Hematopoietic multipotent progenitor cell treated with erythropoietin and hydrocortisone succinate and interleukin-3 and kit ligand, for 8 days (in vitro differentiated cells): ENCODE data around the gene NDE1.
"Not testable (repeated sequence)": the region's sequence is repeated elsewhere in the genome, so short reads cannot be mapped to it uniquely, and the experiment has no call there.

Source experiments
- DNase-seq: peaks from one replicate; pipeline ENCODE4 v3.0.0-alpha.2; 2015

The NDE1 gene

DNA sequence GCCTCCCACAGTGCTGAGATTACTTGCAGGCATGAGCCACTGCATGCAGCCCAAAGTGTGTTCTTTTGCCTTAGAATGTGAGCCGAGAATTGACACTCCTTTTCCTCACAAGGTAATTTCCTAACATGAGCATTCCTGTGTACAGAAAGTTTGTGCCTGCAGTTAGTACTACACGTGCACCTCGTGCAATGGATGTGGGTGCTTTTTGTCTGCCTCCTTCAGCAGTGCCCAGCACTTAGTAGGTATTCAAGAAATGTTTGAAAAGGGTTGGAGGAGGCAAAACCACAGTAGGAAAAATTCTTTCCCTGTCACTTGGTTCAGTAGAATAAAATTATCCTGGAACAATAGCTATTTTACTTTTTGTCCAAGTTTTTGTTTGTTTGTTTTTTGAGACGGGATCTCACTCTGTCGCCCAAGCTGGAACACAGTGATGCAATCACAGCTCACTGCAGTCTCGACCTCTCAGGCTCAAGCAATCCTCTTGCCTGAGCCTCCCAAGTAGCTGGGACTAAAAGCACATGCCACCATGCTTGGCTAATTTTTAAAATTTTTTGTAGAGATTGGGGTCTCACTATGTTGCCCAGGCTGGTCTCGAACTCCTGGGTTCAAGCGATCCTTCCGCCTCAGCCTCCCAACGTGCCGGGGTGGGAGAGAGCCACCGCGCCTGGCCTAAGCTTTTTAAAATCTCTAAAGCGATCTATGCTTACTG is 2.4 kb downstream of the NDE1 start:
- DNase-seq: no peak

DNA sequence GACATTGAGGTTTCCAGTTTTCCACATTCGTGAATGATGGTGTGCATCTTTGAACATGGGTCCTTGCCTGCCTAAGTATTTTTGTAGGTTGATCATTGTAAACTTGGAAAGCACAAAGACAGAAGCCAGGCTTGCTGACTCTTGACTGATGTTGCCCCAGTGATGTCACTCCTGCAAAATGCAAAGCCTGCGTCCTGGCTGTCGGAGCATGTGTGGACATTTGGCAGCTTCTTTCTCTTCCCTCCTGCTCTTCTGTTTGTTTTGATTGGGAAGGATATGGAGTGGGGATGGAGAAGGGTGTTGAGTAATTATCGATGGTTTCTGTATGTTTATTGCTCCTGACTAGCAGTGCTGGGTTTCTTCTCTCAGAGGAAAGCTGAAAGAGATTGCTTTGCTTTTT is 3.2 kb downstream of the NDE1 start:
- no peak for DNase-seq

DNA sequence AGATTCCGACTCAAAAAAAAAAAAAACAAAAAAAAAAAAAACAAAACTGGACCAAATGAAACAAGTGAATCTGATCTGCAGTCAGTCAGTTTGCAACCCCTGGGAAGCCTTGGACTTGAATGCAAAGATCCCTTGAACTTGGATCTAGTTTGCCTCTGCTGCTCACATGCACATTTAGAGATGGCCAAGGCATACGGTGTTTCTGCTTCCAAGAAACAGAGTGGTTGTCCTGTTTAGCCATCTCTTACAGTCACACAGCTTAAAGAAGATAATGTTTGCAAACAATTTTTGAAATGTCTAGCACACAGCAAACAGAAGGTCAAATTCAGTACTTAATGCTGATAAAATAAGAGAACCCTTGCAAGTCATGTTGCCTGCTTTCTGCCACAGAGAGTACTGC is 4.5 kb downstream of the NDE1 start:
- no peak for DNase-seq

DNA sequence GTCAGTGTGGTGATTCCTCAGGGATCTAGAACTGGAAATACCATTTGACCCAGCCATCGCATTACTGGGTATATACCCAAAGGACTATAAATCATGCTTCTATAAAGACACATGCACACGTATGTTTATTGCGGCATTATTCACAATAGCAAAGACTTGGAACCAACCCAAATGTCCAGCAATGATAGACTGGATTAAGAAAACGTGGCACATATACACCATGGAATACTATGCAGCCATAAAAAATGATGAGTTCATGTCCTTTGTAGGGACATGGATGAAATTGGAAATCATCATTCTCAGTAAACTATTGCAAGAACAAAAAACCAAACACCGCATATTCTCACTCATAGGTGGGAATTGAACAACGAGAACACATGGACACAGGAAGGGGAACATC is 5.5 kb downstream of the NDE1 start:
- DNase-seq: not testable (repeated sequence)

DNA sequence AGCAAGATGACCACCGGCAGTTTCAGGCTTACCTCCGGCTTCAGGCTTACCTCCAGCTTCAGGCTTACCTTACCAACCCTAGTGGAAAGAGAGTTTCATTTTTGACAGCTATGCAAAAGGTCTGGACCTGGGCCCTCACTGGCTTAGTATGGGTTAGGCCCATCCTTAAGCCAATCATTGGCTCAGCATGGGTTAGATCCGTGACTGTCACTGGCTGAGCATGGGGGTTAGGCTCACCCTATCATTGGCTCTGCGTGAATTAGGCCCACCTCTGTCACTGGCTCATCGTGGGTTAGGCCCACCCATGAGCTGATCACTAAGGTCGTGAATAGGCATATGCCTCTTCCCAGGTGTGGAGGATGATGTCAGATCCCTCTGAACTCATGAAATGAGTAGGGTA is 8.1 kb downstream of the NDE1 start:
- DNase-seq: no peak

DNA sequence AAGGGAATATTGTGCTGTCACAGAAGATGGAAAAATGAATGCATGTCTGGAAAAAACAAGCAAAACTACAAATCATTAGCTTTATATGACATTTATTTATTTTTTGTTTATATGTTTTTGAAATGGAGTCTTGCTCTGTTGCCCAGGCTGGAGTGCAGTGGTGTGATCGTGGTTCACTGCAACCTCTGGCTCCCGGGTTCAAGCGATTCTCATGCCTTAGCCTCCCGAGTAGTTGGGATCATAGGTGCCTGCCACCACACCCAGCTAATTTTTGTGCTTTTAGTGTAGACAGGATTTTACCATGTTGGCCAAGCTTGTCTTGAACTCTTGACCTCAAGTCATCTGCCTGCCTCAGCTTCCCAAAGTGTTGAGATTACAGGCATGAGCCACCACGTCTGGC is 8.5 kb downstream of the NDE1 start:
- DNase-seq: no peak

DNA sequence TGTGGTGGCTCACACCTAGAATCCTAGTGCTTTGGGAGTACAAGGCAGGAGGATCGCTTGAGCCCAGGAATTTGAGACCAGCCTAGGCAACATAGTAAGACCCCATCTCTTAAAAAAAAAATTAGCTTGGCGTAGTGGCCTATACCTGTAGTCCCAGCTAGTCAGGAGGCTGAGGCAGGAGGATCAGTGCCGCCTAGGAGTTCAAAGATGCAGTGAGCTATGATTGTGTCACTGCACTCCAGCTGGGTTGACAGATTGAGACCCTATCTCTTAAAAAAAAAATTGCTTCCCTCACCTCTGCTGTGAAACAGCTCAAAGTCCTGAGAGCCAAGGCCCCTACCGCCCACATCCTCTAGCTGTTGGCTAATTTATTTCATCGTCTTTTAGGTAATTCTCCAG is 10.2 kb downstream of the NDE1 start:
- DNase-seq: no peak

DNA sequence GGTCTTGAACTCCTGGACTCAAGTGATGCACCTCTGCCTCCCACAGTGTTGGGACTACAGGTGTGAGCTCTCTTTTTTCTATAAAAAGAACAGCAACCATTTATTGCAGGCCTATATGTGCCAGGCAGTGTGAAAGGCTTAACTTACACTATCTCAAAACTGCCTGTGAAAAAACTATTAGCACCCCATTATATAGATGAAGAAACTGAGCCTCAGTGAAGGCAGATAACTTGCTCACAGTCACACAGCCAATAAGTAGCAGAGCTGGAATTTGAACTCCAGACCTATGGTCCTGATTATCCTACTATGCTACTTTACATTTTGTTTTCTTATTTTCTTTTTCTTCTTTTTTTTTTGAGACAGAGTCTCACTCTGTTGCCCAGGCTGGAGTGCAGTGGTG is 15.1 kb downstream of the NDE1 start:
- no peak for DNase-seq

DNA sequence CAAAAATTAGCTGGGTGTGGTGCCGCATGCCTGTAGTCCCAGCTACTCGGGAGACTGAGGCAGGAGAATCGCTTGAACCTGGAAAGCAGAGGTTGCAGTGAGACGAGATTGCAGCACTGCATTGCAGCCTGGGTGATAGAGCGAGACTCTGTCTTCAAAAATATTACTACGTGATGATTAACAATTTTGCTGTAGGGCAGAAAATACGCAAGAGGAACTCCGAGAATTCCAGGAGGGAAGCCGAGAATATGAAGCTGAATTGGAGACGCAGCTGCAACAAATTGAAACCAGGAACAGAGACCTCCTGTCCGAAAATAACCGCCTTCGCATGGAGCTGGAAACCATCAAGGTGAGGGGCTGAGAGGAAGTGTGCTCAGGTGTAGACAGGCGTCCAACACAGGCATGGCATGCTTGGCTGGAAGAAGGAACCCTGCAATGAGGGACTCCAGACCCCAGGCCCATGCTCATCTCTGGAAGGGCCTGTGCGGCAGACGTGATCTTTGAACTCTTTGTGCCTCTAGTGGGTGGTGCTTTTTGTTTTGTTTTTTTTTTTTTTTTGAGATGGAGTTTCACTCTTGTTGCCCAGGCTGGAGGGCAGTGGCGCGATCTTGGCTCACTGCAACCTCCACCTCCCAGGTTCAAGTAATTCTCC is 17.2 kb downstream of the NDE1 start:
- no peak for DNase-seq

DNA sequence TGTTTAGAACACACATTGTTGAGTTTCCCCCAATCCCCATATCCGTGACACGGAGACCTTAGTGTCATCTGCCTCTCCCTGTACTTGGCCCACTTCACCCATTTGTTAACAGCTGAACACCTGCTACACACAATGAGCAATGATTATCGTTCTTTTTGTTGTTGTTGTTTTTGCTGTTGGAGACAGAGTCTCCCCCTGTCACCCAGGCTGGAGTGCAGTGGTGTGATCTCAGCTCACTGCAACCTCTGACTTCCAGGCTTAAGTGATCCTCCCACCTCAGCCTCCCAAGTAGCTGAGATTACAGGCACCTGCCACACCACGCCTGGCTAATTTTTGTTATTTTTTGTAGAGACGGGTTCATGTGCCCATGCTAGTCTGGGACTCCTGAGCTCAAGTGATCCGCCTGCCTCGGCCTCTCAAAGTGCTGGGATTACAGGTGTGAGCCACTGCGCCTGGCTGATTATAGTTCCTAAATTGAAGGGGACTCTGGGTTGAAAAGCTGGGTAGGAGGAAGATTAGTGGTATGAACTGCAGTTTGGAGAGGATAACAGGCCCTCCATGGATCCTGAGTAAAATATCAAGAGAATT is 21.6 kb downstream of the NDE1 start:
- DNase-seq: no peak

DNA sequence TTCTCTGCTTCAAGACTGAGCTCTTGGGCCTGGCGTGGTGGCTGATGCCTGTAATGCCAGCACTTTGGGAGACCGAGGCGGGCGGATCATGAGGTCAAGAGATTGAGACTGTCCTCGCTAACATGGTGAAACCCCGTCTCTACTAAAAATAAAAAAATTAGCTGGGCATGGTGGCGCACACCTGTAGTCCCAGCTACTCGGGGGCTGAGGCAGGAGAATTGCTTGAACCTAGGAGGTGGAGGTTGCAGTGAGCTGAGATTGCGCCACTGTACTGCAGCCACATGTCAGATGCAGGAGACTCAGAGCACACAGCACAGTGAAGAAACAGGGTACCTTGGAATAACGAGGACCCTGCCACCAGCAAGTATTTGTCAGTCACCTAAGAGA is 22.1 kb downstream of the NDE1 start:
- not testable (repeated sequence) for DNase-seq

DNA sequence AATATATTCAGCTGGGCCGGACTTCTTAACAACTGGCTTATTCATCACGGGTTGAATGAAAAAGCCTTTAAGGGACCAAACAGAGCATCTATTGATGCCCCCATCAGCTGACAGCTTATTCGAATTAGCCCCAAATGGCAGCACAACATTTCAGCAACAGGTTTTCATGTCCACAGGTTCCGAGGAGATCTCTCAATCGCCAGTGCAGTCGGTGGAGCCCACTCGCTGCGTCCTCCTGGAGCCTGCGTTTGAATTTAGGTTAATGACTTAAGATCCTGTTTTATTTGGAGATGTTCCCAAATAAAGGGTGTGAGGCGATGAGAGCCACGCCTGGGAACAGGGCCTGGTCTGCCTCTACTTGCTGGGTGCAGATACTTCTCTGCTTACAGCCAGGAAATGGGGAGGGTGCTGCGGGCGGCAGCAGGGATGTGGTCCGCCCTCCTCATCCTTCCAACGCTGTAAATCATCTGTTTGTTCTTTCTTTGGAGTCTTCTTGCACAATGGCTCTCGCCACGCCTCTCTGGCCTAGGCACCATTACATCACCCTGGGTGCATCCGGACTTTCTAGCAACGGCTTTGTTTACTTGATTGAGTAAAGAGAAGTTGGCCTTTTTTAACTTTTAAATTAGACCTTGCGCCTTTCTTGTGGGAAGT is 22.6 kb downstream of the NDE1 start:
- DNase-seq: peak; percentile 51

DNA sequence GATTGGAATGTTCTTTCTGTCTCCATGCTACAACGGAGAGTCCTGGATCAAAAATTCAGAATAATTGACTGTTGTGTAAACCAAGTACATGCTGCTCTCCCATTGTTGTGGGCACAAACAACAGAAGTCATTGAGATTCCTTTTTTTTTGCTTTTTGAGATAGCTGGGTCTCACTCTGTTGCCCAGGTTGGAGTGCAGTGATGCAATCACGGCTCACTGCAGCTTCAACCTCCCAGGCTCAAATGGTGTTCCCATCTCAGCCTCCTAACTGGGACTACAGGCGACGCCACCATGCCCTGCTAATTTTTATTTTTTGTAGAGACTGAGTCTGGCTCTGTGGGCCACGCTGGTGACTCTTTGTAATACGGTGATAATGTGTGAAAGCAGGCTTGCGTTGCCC is 24.5 kb downstream of the NDE1 start:
- no peak for DNase-seq

DNA sequence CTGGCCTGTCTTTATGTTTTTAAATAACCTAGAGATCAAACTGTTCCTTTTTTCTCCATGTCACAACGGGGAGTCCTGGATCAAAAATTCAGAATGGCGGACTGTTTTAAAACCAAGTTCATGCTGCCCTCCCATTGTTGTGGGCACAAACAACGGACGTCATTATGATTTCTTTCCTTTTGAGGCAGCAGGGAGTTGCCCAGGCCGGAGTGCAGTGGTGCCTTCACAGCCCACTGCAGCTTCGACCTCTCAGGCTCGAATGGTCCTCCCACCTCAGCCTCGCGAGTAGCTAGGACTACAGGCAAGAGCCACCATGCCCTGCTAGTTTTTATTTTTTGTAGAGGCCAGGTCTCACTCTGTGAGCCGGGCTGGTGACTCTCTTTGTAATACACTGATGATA is 26.5 kb downstream of the NDE1 start:
- no peak for DNase-seq

DNA sequence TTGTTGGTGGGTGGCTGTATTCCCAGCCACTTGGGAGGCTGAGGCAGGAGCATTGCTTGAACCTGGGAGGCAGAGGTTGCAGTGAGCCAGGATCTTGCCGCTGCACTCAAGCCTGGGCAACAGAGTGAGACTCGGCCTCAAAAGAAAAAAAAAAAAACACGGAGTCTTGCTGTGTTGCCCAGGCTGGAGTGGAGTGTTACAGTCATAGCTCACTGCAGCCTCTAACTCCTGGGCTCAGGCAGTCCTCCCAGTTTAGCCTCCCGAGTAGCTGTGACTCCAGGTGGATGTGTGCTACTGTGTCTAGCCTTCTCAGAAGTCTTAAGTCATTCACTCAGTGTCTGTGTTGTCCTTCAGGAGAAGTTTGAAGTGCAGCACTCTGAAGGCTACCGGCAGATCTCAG is 27.4 kb downstream of the NDE1 start:
- DNase-seq: no peak

DNA sequence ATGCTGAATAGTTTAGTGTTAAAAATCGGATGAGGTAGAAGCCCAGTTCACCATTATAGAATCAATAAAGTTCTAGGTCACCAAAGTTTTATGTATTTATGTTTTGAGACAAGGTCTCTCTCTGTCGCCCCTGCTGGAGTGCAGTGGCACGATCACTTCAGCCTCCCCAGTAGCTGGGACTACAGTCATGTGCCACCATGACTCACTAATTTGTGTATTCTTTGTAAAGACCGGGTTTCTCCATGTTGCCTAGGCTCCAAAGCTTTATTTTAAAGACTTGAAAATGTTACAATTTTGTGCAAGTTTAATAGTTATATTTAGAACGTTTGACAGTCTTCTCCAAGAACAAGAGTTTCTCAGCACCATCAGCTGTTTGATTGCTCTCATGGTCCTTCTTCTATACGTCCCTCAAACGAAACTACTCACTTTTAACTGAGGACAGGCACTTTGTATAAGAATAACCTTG is 32.1 kb downstream of the NDE1 start:
- DNase-seq: peak; percentile 80

DNA sequence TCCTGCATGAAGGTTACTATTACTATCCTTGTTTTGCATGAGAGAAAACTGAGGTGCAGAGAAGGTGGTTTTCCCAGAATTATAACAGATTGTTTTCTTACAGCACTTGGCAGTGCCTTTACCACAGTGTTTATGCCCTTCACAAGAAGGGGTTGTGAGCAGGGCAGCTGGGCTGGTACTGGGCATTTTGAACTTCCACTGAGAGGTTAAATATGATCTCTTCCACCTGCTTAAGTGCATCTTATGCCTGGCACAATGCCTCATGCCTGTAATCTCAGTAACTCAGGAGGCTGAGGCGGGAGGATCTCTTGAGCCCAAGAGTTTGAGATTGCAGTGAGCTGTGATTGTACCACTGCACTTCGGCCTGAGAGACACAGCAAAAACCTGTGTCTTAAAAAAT is 36.2 kb downstream of the NDE1 start:
- DNase-seq: no peak

DNA sequence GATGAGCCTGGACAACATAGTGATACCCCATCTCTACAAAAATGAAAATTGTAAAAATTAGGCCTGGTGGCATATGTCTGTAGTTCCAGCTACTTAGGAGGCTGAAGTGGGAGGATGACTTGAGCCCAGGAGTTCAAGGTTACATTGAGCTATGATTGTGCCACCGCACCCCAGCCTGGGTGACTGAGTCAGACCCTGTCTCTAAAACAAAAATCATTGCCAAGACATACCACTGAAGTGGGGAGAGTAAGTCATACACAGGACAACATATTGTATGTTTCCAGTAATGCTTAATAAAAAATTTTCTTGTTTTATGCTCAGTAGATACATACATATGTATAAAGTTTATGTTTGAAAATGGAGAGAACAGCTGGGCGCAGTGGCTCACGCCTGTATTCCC is 39.2 kb downstream of the NDE1 start:
- no peak for DNase-seq

DNA sequence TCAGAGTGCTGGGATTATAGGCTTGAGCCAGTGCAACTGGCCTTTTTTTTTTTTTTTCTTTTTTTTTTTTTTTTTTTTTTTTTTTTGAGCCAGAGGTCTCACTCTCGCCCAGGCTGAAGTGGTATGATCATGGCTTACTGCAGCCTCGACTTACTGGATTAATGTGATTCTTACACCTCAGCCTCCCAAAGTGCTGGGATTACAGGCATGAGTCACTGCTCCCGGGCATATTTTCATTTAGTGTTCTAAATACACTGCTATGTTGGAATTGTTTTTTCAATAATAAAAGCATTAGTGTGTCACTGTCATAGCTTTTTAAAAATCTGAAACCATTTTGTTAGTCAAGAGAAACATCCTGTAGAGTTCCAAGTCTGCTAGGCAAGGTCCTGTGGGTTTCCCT is 40.3 kb downstream of the NDE1 start:
- no peak for DNase-seq

DNA sequence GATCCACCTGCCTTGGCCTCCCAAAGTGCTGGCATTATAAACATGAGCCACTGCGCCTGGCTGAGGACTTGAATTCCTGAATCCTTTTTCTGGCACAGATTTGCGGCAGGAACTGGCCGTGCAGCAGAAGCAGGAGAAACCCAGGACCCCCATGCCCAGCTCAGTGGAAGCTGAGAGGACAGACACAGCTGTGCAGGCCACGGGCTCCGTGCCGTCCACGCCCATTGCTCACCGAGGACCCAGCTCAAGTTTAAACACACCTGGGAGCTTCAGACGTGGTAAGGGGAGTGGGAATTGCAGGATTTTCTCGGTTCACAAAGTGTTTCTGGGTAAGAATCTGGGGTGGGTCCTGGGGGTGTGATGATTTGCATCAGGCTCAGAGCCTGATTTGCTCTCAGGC is 41.0 kb downstream of the NDE1 start:
- no peak for DNase-seq

DNA sequence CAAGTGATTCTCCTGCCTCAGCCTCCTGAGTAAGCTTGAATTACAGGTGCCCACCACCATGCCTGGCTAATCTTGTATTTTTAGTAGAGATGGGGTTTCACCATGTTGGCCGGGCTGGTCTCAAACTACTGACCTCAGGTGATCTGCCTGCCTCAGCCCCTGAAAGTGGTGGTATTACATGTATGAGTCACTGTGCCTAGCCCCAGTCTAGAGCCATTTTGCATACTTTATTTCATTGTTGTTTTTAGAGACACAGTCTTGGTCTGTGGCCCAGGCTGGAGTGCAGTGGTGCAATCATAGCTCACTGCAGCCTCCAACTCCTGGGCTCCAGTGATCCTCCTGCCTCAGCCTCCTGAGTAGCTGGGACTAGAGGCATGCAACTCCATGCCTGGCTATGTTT is 42.5 kb downstream of the NDE1 start:
- DNase-seq: not testable (repeated sequence)

DNA sequence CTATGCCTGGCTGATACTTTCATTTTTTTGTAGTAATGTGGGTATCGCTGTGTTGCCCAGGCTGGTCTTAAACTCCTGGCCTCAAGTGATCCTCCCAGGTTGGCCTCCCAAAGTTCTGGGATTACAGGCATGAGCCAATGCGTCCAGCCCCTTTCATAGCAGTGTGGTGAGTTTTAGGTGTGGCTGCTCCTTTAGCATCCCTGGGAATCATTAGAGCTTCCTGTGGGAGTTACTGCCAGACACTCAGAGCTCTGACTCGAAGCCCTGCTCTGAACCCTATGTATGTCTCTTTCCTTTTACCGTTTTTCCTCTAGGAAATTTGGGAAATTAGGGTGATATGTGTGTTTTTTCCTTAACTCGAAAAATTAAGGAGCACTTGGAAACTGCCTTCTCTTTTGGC is 44.5 kb downstream of the NDE1 start:
- no peak for DNase-seq

DNA sequence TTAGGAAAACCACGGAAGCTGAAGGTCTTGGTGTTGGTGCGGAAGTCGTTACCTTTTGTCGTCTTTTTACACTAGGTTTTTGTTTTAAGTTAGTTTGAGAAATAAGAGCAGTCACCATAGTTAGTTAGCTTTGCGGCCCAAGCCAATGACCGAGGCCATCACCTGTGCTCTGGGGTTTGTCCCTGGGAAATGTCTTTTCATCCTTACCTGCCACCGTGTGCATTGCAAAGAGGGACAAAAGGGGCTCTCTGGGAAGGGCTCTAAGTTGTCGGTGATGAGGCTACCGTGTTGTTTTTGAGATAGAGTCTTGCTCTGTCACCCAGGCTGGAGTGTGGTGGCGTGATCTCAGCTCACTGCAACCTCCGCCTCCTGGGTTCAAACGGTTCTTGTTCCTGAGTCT is 49.8 kb downstream of the NDE1 start:
- DNase-seq: no peak

DNA sequence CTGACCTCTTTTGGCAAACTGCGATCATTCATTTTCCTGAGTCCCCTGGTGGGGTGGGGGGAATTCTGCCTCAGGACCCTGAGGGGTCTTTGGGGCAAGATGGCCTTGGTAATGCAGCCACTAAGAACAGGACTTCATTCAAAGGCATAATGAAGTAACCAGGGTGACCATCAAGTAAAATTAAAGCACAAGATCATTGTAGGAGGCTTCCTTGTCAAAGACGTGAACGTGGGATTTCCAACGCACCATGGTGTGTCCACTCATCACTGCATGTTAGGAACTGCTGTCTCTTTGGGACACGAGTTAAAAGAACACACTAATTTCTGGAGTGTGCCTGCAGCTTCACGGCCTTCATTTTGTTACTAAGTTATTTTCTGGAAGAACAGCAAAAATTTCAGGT is 51.3 kb downstream of the NDE1 start:
- no peak for DNase-seq
